HG03280 (cell line): Measurements from ENCODE around the gene PROCA1.

Source experiments
- ATAC-seq: cut with Tn5 transposase; IDR thresholded peaks from one replicate; pipeline ENCODE4 v1.9.1; 2021; ENCODE audit warnings: mild to moderate bottlenecking, moderate library complexity; ENCODE audit not compliant: unreplicated experiment

Gene PROCA1

GRCh38 chr17:28710861-28711722 lies 596 bp downstream of the PROCA1 start:
- peak; percentile 82 for ATAC-seq

GRCh38 chr17:28707339-28707720 lies 4.4 kb downstream of the PROCA1 start:
- ATAC-seq, result no peak

DNA sequence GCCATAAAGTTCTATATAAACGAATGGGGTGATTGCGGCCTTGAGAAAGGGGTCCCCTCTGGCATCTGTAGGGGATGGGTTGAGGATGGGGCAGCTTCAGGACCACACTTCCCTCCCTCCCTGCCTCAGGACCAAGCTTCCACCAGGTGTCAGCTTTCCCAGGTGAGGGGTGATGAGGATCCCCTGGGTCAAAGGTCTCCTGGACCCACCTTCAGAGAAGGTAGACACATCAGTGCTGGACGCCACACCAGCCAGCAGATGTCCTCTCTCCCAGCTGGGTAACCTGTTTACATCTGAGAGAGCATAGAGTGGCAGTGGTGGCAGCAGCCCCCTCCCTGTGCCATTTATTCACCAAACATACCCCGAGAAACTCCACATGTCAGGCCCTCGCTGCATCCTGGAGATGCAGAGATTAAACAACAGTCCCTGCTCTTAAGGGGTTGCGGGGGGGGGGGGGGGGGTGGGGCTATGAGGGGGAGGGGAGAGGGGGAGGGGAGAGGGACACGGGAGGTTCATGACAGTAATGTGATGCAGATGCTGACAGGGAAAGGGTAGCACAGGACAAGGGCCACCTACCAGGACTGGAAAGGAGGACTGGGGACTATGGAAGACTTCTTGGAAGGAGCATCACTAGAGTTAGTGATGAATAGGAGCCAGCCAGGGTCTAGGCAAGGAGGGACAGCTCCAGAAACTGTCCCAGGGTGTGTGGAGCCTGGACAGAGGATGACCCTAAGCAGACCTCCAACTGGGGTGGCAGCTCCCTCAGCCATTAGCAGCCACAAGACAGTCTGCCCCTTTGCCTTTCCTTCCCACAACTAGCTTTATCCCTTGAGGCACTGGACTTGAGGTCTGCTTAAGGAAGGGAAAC lies 5.0 kb downstream of the PROCA1 start:
- no peak for ATAC-seq

- no peak for ATAC-seq
Measured at GRCh38 chr17:28705728-28706334, 5.9 kb downstream of the PROCA1 start.

- ATAC-seq, result no peak
Measured at GRCh38 chr17:28705074-28705659, 6.5 kb downstream of the PROCA1 start.

GRCh38 chr17:28704219-28704858 lies 7.3 kb downstream of the PROCA1 start:
- no peak for ATAC-seq

DNA sequence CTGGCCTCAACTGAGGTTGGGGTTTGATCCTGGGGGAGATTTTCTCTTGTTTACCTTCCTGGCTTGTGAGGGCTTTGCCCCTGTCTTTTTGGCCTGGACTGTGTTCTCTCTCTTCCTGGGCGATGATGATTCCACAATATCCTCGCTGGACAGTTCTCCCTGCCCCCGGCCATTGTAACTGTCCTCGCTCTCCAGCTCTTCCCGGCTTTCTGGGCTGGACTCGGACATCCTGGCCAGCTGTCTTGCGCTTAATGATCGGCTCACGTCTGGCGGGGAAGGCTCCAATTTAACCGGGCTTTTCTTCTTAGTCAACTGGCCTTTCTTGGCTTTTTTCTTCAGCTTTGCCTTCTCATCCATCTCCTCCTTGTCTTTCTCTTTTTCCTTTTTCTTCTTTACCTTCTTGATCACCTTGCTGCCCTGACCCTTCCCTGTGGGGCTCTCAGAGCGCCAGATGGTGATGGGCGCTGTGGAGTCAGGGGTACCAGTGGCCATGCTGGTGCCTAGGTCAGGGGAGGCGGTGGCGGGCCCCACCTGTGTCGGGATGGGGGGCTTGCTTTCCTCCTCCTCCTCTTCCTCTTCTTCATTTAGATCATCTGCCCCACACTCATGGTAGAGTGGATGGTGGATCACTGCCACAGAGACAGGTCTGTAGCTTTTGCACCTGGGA lies 8.0 kb downstream of the PROCA1 start:
- ATAC-seq, result no peak

GRCh38 chr17:28702752-28703150 lies 8.9 kb downstream of the PROCA1 start:
- no peak for ATAC-seq

GRCh38 chr17:28702026-28702751 lies 9.5 kb downstream of the PROCA1 start:
- no peak for ATAC-seq

GRCh38 chr17:28700830-28701492 lies 10.7 kb downstream of the PROCA1 start:
- no peak for ATAC-seq

GRCh38 chr17:28700278-28700677 lies 11.4 kb downstream of the PROCA1 start:
- no peak for ATAC-seq

DNA sequence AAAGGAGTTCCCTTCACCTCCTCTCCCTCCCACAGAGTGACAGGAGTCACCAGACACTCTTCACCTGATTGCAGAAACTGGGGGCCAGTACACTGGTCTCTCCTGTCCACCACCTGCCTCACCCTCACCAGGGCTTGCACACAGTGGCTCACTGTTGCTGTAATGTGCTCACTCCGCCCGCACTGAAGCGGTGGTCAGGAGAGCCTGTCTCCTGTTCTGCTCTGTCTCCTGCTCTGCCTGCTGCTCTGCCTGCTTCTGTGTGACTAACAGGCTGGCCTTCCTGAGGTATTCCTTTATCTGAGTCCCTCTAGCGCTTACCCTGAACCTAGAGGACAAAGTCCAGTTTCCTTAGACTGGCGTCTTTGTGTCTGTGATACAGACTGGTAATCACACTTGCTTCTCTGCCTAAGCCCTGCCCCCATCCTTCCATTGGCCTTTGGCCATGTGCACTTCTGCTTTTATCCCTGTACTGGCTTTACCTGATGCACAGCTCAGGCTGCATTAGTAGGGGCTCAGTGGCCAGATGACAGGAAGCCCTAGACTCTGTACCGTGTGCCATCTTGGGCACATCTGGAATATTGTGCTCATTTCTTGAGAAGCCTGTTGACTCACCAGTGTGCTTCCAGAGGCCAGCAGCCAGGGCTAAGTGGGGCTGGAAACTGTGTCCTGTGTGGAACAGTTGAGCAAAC lies 13.3 kb downstream of the PROCA1 start:
- no peak for ATAC-seq

- no peak for ATAC-seq
Measured at GRCh38 chr17:28693869-28694268, 17.8 kb downstream of the PROCA1 start.

- no peak for ATAC-seq
Measured at GRCh38 chr17:28689011-28689410, 22.7 kb downstream of the PROCA1 start.

GRCh38 chr17:28688481-28688880 lies 23.2 kb downstream of the PROCA1 start:
- no peak for ATAC-seq

DNA sequence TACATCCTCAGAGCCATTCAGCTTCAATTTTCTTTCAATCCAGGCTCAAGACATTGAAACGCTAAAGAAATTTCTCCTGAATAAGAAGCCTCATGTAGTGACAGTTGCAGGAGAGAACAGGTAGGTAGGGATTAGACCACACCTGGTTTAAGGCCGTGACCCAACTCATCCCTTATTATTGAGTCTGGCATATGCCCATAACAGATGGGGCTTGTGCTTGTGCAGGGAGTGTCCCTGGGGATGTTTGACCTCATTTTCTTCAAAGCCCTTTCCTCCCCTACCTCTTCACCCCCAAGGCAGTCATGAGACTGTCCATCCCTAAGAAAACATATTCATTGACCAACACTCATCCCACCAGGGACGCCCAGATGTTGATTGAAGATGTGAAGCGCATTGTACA lies 25.4 kb downstream of the PROCA1 start:
- ATAC-seq, result no peak

- no peak for ATAC-seq
Measured at GRCh38 chr17:28685366-28685765, 26.3 kb downstream of the PROCA1 start.

DNA sequence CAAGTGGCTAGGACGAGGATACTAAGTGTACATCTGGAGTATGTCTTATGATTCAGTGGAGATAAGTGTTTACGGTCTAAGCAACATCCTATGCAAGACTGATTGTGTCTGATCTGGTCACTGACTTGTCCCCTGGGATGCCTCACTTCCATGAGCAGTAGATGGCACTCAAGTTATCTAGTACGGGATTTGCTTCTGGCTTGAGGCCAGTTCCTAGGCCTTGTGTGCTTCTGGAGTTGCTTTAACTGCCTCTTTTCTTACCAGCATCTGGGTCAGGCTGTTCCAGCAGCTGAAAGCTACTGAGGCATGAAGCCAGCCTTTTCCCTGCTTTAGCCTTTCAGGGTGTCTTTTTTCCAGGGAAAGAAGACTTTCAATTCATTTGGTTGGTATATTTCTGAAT lies 26.7 kb downstream of the PROCA1 start:
- no peak for ATAC-seq
